ENCODE measurements around the gene HM13. TPM values are rescaled to one million over a fixed set of nuclear protein-coding genes. Genes with fewer than 3 reads are reported as not detected.
"Not testable (repeated sequence)": the region's sequence is repeated elsewhere in the genome, so short reads cannot be mapped to it uniquely, and the experiment has no call there.

The HM13 gene
- total RNA-seq, 1 experiment from 2014 or later, result 183 TPM

DNA sequence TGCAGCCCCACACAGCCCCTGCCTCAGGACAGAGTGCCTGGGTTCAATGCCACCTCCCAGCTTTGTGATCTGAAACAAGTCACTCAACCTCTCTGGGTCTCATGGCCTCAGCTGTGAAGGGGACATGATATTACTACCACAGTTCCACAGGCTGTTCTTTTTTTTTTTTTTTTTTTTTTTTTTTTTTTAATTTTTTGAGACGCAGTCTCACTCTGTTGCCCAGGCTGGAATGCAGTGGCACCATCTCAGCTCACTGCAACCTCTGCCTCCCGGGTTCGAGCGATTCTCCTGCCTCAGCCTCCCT lies 82.1 kb downstream of the HM13 start:
- H3K9me2 ChIP-seq (ENCODE audit: insufficient read depth); DNase-seq (ENCODE audit: low read depth, low spot score); H3K27me3 ChIP-seq (ENCODE audit: insufficient read depth, low read length); ATAC-seq; BruUV-seq (replicated peaks); H4K20me1 ChIP-seq (ENCODE audit: insufficient read depth); H2AFZ ChIP-seq (ENCODE audit: low read depth, low read length, poor library complexity, severe bottlenecking); H3K9me3 ChIP-seq (ENCODE audit: control insufficient read depth in 1 of 2, insufficient read depth in 1 of 2, low read depth in 1 of 2, low read length in 2 of 2); intact Hi-C loops (cut with micrococcal nuclease); H3K36me3 ChIP-seq (ENCODE audit: control insufficient read depth in 1 of 2, insufficient read depth in 2 of 2, low read length in 2 of 2): not testable (repeated sequence)
- POLR2A ChIA-PET, result interaction anchor here (1.1 to 20.0 kb wide), 4 partner anchors 11 to 30 kb away, joined by 4 to 1106 read pairs (median 54); partner anchors contain the start of gene ID1
- Histone ChIP-seq H3K79me2 (ENCODE audit: insufficient read depth, low read length) (peaks cover 22% of the 10 kb centered on the region), H3K4me1 (ENCODE audit: control insufficient read depth in 1 of 2, insufficient read depth in 2 of 2, low read length in 2 of 2) (peaks cover 60 to 79% of the 10 kb centered on the region in 2 experiments), H3K9ac (ENCODE audit: low read length) (peak overlapping the region; percentile 69), H3K4me3 (replicated peaks in 1 of 2; ENCODE audit: low read depth in 1 of 2, low read length in 2 of 2) (peak overlapping the region in 1 of 2 experiments; percentile 51; a peak in 1 of 4 replicates), H3K4me2 (ENCODE audit: low read length) (peak overlapping the region; percentile 81), H3K27ac (ENCODE audit: low read depth, low read length) (peak overlapping the region; percentile 98)
- CTCF ChIA-PET, result interaction anchor here (0.6 to 2.2 kb wide), 4 partner anchors 27 to 93 kb away, joined by 3 to 13 read pairs (median 8); no protein-coding TSS in a partner anchor
- TF ChIP-seq POLR2AphosphoS5 (IDR thresholded peaks at IDR 0.05; ENCODE audit: low read depth, low read length), result peak; percentile 47; the same call in 1 of the 2 replicates
- RAD21 ChIA-PET (ENCODE audit: low non-redundant PET in 1 of 2, low total read pairs in 2 of 2, uncharacterized antibody in 2 of 2, unreplicated experiment in 2 of 2), result interaction anchor here in 1 of 2 experiments (0.8 to 1.3 kb wide), 3 partner anchors 12 to 34 kb away, joined by 3 to 4 read pairs (median 3); no protein-coding TSS in a partner anchor

DNA sequence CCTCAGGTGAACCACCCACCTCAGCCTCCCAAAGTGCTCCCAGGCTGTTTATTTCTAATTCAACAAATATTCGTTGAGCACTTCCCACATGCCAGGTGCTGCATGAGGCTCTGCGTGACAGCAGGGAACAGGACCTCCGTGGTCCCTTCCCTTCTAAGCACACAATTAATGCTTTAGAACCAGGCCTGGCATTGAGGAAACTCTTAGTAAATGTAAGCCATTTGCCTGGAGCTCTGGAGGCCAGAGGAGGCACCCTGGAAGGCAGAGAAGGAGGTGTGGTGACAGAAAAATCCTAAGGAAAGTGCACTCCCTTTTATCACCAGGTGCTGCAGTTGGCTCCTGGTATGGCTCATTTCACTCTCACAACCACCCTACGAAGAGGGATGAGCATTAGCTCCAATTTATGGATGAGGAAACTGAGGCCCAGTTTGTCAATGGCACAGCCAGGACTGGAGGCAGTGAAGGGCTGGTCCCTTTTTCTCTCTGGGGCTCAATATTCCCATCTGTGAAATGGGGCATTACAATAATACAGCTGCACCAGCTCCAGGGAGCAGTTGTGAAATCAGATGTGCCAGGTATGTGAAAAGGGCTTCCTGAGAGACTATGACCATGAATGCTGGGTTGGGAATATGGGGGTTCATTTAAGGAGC lies 82.7 kb downstream of the HM13 start:
- ATAC-seq, result no peak
- no peaks in the 10 kb centered on the region for H3K27me3 ChIP-seq (ENCODE audit: insufficient read depth, low read length)
- ChIA-PET CTCF (interaction anchor here (0.6 to 2.0 kb wide), 4 partner anchors 16 to 94 kb away, joined by 3 to 13 read pairs (median 5); no protein-coding TSS in a partner anchor), RAD21 (ENCODE audit: low non-redundant PET in 1 of 2, low total read pairs in 2 of 2, uncharacterized antibody in 2 of 2, unreplicated experiment in 2 of 2) (interaction anchor here in 1 of 2 experiments (0.8 to 1.3 kb wide), 2 partner anchors 12 to 15 kb away, joined by 3 to 4 read pairs; no protein-coding TSS in a partner anchor), POLR2A (interaction anchor here (1.1 to 20.0 kb wide), 3 partner anchors 10 to 30 kb away, joined by 4 to 1106 read pairs (median 101); partner anchors contain the start of gene ID1)
- no peaks in the 10 kb centered on the region for H3K36me3 ChIP-seq (ENCODE audit: control insufficient read depth in 1 of 2, insufficient read depth in 2 of 2, low read length in 2 of 2)
- peaks cover 22% of the 10 kb centered on the region for H3K79me2 ChIP-seq (ENCODE audit: insufficient read depth, low read length)
- intact Hi-C loops (cut with micrococcal nuclease), result no loop called here
- no peak overlapping the region for H2AFZ ChIP-seq (ENCODE audit: low read depth, low read length, poor library complexity, severe bottlenecking)
- peak overlapping the region; percentile 98 for H3K27ac ChIP-seq (ENCODE audit: low read depth, low read length)
- TF ChIP-seq EGR1 (IDR thresholded peaks at IDR 0.05; ENCODE audit: low read depth) (no peak), EZH2 (IDR thresholded peaks at IDR 0.05) (no peak), FOSL1 (IDR thresholded peaks at IDR 0.05; ENCODE audit: low read depth) (no peak), POLR2A (IDR thresholded peaks at IDR 0.05; ENCODE audit: borderline replicate concordance, extremely low read depth, insufficient read depth, insufficient read length) (no peak), SIN3A (IDR thresholded peaks at IDR 0.05; ENCODE audit: low read depth) (no peak), YY1 (IDR thresholded peaks at IDR 0.05; ENCODE audit: extremely low read depth, insufficient replicate concordance, low read depth, low read length) (no peak), CBX3 (IDR thresholded peaks at IDR 0.05; ENCODE audit: low read depth) (no peak), EZH2phosphoT487 (IDR thresholded peaks at IDR 0.05; ENCODE audit: borderline replicate concordance) (no peak)
- TF ChIP-seq, protein P1, sequence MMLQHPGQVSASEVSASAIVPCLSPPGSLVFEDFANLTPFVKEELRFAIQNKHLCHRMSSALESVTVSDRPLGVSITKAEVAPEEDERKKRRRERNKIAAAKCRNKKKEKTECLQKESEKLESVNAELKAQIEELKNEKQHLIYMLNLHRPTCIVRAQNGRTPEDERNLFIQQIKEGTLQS (IDR thresholded peaks at IDR 0.05), result no peak
- TF ChIP-seq, protein P2, sequence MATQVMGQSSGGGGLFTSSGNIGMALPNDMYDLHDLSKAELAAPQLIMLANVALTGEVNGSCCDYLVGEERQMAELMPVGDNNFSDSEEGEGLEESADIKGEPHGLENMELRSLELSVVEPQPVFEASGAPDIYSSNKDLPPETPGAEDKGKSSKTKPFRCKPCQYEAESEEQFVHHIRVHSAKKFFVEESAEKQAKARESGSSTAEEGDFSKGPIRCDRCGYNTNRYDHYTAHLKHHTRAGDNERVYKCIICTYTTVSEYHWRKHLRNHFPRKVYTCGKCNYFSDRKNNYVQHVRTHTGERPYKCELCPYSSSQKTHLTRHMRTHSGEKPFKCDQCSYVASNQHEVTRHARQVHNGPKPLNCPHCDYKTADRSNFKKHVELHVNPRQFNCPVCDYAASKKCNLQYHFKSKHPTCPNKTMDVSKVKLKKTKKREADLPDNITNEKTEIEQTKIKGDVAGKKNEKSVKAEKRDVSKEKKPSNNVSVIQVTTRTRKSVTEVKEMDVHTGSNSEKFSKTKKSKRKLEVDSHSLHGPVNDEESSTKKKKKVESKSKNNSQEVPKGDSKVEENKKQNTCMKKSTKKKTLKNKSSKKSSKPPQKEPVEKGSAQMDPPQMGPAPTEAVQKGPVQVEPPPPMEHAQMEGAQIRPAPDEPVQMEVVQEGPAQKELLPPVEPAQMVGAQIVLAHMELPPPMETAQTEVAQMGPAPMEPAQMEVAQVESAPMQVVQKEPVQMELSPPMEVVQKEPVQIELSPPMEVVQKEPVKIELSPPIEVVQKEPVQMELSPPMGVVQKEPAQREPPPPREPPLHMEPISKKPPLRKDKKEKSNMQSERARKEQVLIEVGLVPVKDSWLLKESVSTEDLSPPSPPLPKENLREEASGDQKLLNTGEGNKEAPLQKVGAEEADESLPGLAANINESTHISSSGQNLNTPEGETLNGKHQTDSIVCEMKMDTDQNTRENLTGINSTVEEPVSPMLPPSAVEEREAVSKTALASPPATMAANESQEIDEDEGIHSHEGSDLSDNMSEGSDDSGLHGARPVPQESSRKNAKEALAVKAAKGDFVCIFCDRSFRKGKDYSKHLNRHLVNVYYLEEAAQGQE (IDR thresholded peaks at IDR 0.05; ENCODE audit: low read depth), result no peak
- no peak for DNase-seq (ENCODE audit: low read depth, low spot score)
- no TSS peak for BruUV-seq (replicated peaks)
- peaks cover 60 to 79% of the 10 kb centered on the region in 2 experiments for H3K4me1 ChIP-seq (ENCODE audit: control insufficient read depth in 1 of 2, insufficient read depth in 2 of 2, low read length in 2 of 2)
- H4K20me1 ChIP-seq (ENCODE audit: insufficient read depth), result no peaks in the 10 kb centered on the region
- no peak overlapping the region for H3K4me3 ChIP-seq (replicated peaks in 1 of 2; ENCODE audit: low read depth in 1 of 2, low read length in 2 of 2)
- no peaks in the 10 kb centered on the region for H3K9me3 ChIP-seq (ENCODE audit: control insufficient read depth in 1 of 2, insufficient read depth in 1 of 2, low read depth in 1 of 2, low read length in 2 of 2)
- peak overlapping the region; percentile 69 for H3K9ac ChIP-seq (ENCODE audit: low read length)
- H3K9me2 ChIP-seq (ENCODE audit: insufficient read depth), result no peaks in the 10 kb centered on the region
- H3K4me2 ChIP-seq (ENCODE audit: low read length), result peak overlapping the region; percentile 81

All from HCT116 (cell line).